KMS-11 (cell line): ENCODE data around the gene SLC27A5.

Source experiments
- H2AFZ ChIP-seq: fragments of 200-600 bp; sonication (generic); 2 replicates; pipeline ENCODE4 v1.6.1; 2016; ENCODE audit warnings: antibody characterized with exemption, mixed run types, low read depth
- H3K27ac ChIP-seq: fragments of 200-600 bp; sonication (generic); 2 replicates; pipeline ENCODE4 v1.6.1; 2016; ENCODE audit warnings: mild to moderate bottlenecking, mixed run types
- H3K27me3 ChIP-seq: fragments of 200-600 bp; sonication (generic); 2 replicates; pipeline ENCODE4 v1.6.1; 2017; ENCODE audit warnings: mild to moderate bottlenecking, low read depth, mixed run types, moderate library complexity; ENCODE audit not compliant: insufficient read depth
- H3K36me3 ChIP-seq: fragments of 200-600 bp; sonication (generic); 2 replicates; pipeline ENCODE4 v1.6.1; 2017; ENCODE audit warnings: mild to moderate bottlenecking, mixed run types; ENCODE audit not compliant: insufficient read depth
- H3K4me1 ChIP-seq: fragments of 200-600 bp; sonication (generic); 2 replicates; pipeline ENCODE4 v1.6.1; 2016; ENCODE audit warnings: mild to moderate bottlenecking, low read depth, mixed run types; ENCODE audit not compliant: poor library complexity, severe bottlenecking
- H3K4me2 ChIP-seq: fragments of 200-600 bp; sonication (generic); 2 replicates; pipeline ENCODE4 v1.7.0; 2016; ENCODE audit warnings: mild to moderate bottlenecking, mixed run types
- H3K4me3 ChIP-seq: fragments of 200-600 bp; sonication (generic); IDR thresholded peaks from 2 replicates; pipeline ENCODE4 v1.6.1; 2017; ENCODE audit warnings: low read depth, low read length, mixed read lengths; ENCODE audit not compliant: insufficient read depth
- H3K79me2 ChIP-seq: fragments of 200-600 bp; sonication (generic); 2 replicates; pipeline ENCODE4 v1.6.1; 2016; ENCODE audit warnings: low read depth, mixed run types; ENCODE audit not compliant: insufficient read depth
- H3K9ac ChIP-seq: fragments of 200-600 bp; sonication (generic); 2 replicates; pipeline ENCODE4 v1.6.1; 2016; ENCODE audit warnings: mild to moderate bottlenecking, mixed run types
- H4K20me1 ChIP-seq: fragments of 200-600 bp; sonication (generic); 2 replicates; pipeline ENCODE4 v1.6.1; 2016; ENCODE audit warnings: mild to moderate bottlenecking, mixed run types; ENCODE audit not compliant: insufficient read depth
- TF ChIP-seq, protein P1 (sequence below): fragments of 200-600 bp; sonication (generic); conservative IDR thresholded peaks from 2 replicates; pipeline ENCODE4 v1.6.1; 2017; ENCODE audit warnings: low read depth, mild to moderate bottlenecking, antibody characterized with exemption, low read length, moderate library complexity, mixed read lengths

SLC27A5 gene

DNA sequence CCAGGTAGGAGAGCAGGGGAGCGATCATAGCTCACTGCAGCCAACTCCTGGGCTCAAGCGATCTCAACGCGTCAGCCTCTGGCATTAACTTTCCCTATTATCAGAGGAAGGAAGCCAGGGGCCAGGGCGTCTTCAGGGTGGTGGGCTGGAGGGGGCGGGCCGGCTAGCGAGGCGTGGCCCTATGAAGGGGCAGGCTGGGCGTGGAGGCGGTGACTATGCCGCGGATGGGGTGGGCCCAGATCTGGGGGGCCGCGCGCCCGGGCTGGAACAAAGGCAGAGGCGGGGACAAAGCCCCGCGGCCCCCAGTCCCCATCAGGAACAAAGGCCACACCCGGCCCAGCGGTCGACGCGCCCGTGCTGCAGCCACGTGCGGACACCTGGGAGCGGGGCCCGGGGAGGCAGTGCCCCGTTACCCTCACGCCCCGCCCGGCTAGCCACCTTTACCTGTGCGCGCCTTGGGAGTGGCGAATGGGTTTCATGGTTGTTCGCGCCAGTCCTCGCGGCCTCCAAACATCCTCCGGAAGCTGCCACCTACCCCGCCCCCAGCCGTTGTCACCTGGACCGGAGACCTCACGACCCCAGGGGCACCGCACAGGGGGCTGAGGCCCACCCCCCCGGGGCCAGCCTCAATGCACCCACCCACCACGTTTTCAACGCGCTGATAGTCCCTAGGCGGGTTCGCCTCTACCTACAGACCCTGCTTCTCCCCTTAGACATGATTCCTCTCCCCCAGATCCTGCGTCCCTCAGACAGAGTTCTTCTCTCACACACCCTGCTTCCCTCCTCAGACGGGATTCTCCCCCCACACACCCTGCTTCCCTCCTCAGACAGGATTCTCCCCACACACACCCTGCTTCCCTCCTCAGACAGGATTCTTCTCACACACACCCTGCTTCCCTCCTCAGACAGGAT, 26.7 kb upstream of the SLC27A5 start:
- Histone ChIP-seq H3K27ac (no peak overlapping the region), H2AFZ (no peak overlapping the region), H3K4me3 (no peak overlapping the region), H4K20me1 (no peaks in the 10 kb centered on the region), H3K36me3 (no peaks in the 10 kb centered on the region), H3K4me2 (no peak overlapping the region), H3K79me2 (no peaks in the 10 kb centered on the region), H3K4me1 (no peaks in the 10 kb centered on the region), H3K27me3 (peaks cover 11% of the 10 kb centered on the region), H3K9ac (no peak overlapping the region)
- TF ChIP-seq, protein P1, sequence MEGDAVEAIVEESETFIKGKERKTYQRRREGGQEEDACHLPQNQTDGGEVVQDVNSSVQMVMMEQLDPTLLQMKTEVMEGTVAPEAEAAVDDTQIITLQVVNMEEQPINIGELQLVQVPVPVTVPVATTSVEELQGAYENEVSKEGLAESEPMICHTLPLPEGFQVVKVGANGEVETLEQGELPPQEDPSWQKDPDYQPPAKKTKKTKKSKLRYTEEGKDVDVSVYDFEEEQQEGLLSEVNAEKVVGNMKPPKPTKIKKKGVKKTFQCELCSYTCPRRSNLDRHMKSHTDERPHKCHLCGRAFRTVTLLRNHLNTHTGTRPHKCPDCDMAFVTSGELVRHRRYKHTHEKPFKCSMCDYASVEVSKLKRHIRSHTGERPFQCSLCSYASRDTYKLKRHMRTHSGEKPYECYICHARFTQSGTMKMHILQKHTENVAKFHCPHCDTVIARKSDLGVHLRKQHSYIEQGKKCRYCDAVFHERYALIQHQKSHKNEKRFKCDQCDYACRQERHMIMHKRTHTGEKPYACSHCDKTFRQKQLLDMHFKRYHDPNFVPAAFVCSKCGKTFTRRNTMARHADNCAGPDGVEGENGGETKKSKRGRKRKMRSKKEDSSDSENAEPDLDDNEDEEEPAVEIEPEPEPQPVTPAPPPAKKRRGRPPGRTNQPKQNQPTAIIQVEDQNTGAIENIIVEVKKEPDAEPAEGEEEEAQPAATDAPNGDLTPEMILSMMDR: no peak

- peaks cover 23% of the 10 kb centered on the region for H3K27me3 ChIP-seq
- no peaks in the 10 kb centered on the region for H3K4me1 ChIP-seq
- H3K9ac ChIP-seq: no peak overlapping the region
- no peaks in the 10 kb centered on the region for H4K20me1 ChIP-seq
- H3K79me2 ChIP-seq: no peaks in the 10 kb centered on the region
- no peak overlapping the region for H3K4me3 ChIP-seq
- H3K27ac ChIP-seq: no peak overlapping the region
- no peak overlapping the region for H2AFZ ChIP-seq
- H3K36me3 ChIP-seq: no peaks in the 10 kb centered on the region
- H3K4me2 ChIP-seq: no peak overlapping the region
- TF ChIP-seq, protein P1: no peak
Observed at GRCh38 chr19:58536852-58537798, 25.3 kb upstream of the SLC27A5 start.

GRCh38 chr19:58535857-58536256, 24.1 kb upstream of the SLC27A5 start:
- Histone ChIP-seq H3K4me3 (no peak overlapping the region), H3K4me2 (no peak overlapping the region), H3K27me3 (peaks cover 35% of the 10 kb centered on the region), H3K27ac (no peak overlapping the region), H3K4me1 (no peaks in the 10 kb centered on the region), H2AFZ (no peak overlapping the region), H3K79me2 (no peaks in the 10 kb centered on the region), H3K36me3 (no peaks in the 10 kb centered on the region), H4K20me1 (no peaks in the 10 kb centered on the region), H3K9ac (no peak overlapping the region)
- TF ChIP-seq, protein P1: no peak

DNA sequence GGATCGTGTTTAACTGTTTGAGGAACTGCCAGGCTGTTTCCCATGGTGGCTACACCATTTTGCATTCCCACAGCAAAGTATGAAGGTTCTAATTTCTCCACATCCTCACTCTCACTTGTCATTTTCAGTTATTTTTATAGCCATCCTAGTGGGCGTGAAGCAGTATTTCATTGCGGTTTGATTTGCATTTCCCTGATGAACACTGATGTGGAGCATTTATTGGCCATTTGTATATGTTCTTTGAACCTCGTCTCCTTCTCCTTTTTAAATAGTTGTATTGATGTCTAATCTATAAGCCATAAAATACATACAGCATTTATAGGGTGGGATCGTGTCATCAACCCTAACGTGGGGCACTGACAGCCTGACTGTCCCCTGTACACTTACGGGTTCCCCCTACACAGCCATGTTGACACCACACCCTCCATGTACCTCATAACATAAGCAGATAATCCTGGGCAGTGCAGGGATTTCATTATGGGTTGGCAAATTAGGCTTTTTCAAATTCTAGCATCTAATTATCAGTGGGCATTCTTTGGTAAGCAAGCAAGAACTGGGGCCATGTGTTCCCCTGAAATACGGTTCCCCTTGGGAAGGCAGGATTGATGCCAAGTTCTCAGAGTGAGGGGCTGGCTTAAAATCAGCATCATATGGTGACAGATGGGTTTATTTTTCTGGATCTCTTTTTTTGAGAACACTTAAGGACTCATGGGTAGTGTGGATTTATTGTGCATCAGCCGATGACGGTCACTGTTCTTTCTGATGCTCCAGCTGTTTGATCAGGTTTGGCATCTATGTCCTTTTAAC, 19.4 kb upstream of the SLC27A5 start:
- no peaks in the 10 kb centered on the region for H3K79me2 ChIP-seq
- peaks cover 57% of the 10 kb centered on the region for H3K27me3 ChIP-seq
- H3K4me1 ChIP-seq: no peaks in the 10 kb centered on the region
- no peak overlapping the region for H3K4me2 ChIP-seq
- no peaks in the 10 kb centered on the region for H3K36me3 ChIP-seq
- no peak overlapping the region for H2AFZ ChIP-seq
- H4K20me1 ChIP-seq: no peaks in the 10 kb centered on the region
- H3K9ac ChIP-seq: no peak overlapping the region
- no peak overlapping the region for H3K4me3 ChIP-seq
- TF ChIP-seq, protein P1: no peak
- no peak overlapping the region for H3K27ac ChIP-seq
